Measurements from ENCODE around the gene RIPPLY1.

RIPPLY1 gene, protein sequence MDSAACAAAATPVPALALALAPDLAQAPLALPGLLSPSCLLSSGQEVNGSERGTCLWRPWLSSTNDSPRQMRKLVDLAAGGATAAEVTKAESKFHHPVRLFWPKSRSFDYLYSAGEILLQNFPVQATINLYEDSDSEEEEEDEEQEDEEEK

DNA sequence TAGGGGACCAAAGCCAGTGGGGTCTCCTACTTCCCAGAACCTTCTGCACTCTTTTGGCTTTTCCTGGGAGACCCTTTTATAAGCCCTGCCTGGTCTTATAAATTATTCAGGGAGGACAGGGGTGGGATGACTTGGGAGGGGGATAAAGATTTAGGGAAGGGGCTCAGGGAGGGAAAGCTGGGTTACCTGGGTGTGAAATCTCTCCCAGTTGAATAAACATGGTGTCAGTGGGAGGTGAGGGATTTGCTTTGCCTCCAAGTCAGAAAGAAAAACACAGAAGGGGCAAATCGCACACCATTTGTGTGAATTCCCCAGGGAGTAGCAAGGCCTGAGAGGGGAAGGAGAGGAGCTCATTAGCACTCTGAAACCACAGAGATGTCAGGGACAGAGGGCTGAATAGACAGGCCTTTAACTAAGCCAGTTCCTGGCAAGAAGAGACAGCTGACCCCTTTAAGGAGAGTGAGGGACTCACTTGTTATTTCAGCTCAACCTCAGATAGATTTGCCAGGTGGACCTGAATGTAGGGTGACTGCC, at the start of gene RIPPLY1:
TSS of gene RIPPLY1 (minus strand) at position 51 of the 534 bp plus-strand sequence. CDS start 54 bp downstream, outside the sequence.
- no peak for DNase-seq

DNA sequence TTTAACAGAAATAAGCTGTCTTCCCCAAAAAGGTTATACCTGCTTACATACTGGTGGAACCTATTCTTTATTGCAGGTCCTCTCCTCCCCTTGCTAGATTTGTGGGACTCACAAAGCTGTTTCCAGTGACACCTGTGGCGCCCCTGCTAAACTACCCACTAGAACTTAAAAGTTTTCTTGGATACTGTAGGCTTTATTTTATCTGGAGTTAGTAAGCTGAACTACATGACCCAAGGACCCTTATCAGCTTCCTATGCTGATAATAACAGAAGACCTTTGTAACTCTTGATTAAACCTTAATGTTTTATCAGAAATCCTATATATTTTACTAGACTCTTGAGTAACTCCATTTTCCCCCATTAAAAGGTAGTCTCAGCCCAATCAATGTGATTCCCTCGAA, 49.4 kb upstream of the RIPPLY1 start:
- DNase-seq: no peak

DNA sequence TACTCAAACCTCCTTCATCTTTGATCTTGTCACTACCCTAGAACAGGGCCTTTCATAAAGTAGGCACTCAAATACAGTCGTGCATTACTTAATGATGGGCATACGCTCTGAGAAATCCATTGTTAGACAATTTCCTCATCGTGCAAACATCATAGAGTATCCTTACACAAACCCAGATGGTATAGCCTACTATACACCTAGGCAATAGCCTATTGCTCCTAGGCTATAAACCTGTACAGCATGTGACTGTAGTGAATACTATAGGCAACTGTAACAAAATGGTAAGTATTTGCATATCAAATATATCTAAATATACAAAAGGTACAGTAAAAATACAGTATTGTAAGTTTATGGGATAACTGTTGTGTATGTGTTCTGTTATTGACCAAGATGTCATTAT, 48.9 kb upstream of the RIPPLY1 start:
- no peak for DNase-seq

DNA sequence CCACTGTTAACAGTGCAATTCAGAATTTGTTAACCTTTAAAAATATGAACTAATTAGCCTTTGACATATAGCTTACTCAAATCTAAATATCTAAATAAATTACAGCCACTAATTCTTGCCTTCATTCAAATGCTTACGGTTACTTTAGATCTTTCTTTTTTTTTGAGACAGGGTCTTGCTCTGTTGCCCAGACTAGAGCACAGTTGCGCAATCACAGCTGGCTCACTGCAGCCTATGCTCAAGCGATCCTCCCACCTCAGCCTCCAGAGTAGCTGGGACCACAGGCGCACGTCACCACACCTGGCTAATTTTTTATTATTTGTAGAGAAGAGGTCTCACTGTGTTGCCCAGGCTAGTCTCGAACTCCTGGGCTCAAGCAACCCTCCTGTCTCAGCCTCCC, 48.1 kb upstream of the RIPPLY1 start:
- no peak for DNase-seq

DNA sequence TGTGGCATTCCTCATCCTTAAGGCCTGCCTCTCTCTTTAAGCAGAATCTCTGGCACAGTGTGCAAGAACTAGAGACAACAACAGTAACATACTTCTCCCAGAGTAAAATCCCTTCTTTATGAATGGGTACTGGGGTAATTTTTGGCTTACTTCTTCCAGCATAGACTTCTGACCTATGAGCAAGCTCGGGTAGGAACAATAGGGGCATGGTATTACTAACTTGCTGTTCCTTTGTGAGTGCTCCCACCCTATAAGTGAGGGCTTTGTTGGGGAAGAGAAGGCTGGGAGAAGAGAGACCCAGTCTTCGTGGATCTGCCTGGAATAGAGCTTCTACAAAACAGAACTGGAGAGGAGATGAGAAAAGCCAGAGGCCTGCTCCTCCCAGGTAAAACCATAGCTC, 47.2 kb upstream of the RIPPLY1 start:
- DNase-seq: no peak

DNA sequence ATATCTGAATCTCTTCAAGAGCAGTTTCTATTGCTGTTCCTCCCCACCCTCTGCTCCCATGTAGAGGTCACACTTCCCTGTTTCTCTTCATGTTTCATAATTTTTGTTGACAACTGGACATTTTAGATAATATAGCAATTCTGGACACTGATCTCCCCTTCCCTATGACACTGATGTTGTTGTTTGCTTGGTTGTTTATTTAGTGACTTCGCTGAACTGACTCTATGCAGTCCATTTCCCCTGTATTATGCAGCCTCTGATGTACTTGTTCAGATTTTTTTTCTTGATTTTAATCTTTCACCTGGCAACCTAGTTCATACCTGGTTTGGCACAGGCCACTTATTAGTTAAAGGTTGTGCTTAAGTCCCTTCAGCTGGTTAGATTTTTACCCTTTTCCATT, 46.2 kb upstream of the RIPPLY1 start:
- DNase-seq: no peak

DNA sequence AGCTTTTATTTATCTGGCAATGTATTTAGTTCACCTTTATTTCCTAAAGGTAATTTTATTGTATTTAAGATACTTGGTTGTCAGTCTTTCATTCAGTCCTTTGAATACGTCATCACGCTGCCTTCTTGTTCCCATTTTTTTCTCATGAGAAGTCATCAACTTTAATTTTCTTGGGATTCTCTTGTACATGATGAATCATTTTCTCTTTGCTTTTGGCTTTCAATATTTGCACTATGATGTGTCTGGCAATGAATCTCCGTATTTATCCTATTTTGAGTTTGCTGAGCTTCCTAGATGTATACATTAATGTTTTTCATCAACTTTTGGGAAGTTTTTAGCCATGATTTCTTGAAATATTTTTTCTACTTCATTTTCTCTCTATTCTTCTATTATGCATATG, 45.5 kb upstream of the RIPPLY1 start:
- no peak for DNase-seq

DNA sequence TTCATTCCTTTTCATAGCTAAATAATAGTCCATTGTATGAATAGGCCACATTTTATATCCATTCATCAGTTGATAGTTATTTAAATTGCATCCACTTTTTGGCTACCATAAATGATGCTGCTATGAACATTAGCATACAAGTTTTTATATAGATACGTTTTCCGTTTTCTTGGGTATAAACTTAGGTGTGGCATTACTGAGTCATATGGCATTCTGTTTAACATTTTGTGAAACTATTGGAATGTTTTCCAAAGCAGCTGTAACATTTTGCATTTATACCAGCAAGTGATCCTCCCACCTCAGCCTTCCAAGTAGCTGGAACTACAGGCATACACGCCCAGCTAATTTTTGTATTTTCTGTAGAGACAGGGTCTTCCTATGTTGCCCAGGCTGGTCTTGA, 43.3 kb upstream of the RIPPLY1 start:
- no peak for DNase-seq

DNA sequence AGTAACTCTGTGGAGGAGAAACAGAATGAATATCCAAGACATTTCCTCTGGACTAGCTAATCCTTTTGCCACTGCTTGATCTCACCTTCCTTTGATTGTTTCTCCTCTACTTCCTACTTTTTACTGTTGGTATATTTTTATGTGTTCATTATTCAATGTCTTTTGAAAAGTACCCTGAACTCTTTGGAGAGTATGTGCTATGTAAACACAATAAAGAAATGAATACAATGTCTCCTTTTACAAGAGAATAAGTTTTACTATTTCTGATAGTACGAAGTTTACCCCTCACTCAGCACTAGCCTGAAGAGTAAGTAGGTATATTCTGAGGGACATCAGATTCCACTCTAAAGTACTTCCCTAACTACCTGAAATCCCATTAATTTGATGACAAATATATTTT, 36.9 kb upstream of the RIPPLY1 start:
- no peak for DNase-seq

DNA sequence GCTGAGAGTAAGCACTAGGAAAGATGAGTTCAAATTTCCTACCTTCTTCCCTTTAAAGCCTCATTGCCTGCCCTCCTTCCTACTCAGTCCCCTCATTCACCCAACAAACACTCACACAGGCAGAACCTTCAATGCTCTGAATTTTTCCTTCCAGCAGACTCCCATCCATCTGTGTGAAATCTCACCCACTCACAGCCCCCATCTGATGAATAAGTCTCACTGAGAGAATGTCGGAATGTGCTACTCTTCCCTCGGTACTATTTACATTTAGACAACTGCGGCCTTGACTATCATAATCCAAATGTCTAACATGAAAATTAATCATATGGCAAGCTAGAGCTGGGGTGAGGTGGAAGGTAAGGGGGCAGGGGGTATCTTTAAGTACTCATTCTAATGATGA, 36.4 kb upstream of the RIPPLY1 start:
- DNase-seq: no peak

DNA sequence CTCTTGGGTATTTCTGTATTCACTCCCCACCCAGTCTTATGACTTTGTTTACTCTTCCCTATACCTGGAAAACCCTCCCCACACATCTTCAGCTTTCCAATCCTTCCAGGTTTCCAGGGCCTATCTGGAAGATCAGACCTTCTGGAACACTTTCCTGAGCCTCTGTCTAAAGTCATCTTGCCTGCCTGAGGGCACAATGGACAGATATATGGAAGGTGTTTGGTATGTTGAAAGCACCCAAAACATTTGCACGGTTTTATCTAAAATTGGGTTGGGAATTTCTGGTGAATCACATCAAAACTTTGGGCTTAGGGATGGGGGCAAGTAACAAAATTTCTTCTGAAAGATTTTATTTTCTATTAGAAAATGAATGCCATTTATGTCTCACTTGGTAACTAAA, 33.1 kb upstream of the RIPPLY1 start:
- no peak for DNase-seq

DNA sequence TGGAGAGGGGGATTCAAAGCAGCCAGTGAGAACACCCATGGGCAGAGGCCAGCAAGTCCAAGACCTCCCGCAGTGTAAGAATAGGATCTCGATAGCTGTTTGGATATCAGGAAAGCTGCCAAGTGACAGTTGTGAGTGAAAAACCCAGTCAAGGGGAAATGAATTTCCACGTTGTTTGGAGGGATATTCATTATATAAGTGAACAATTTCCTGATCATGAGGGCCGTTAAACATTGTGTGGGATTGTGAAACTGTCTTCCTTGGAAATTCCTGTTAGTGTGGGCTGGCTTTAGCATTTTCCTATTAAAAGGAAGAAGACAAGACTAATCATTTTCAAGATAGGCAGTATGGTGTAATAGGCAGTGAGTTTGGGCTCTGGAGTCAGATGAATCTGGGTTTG, 32.0 kb upstream of the RIPPLY1 start:
- no peak for DNase-seq

DNA sequence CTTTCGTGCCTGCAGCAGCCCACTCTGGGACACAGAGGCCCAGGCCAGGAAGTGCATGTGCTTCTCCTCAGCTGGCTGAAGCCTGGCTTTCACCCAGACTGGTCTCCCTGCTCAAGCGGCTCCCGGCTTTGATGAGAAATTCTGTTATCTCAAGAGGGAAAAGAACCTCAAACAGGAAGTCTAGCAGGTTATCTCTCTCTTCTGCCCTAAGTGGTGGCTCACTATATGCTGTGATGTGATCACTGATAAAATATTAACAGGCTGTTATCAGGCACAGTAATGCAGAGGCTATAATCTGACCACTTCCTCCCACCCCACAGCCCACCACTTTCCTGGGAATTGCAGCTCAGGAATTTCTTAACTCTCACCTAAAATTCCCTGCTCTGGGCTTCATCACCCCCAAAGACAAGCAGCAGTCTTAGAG, 30.4 kb upstream of the RIPPLY1 start:
- no peak for DNase-seq

DNA sequence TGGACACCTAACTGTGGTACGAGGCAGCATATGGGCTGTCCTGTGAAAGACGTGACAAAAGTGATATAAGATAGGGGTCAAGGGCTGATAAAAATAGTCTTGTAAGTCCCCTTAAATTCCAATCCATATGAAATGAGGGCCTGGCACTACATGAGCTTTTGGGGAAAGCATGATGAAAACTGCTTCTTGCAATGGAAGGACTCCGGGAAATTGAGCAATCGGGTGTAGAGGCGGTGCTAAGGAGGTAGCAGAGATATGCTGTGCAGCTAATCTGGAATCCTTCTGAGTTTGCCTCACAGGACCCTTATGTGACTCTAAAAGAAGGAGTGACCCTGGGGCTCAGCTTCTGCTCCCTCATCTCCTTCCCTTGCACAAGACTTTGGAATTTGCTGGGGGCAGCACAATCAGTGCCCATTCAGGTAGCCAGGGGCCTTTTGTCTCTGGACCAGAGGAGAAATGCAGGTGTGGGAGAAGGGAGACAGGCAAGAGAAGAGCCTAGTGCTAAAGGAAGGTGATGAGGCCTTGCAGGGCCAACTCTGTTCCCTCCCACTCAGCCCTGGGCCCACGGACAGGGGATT, 29.9 kb upstream of the RIPPLY1 start:
- DNase-seq: no peak

DNA sequence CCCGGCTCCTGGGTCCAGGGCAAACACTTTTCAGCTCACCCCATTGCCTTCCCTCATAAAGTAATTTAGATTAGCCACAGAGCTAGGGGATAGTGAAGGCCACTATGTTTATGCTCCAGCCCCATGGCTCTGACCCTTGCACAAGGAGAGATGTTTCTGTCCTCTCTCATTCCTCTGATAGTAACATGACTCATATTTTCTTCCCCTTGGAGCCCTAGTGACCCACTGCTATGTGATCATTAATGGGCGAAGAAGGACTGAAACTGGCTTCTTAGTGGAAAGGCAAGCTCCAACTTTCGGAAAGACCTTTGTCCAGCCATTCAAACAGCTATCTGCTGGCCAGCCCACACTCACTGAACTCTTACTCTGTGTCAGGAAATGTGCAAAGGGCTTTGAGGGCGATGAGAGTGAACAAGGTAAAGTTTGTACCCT, 29.4 kb upstream of the RIPPLY1 start:
- DNase-seq: no peak

DNA sequence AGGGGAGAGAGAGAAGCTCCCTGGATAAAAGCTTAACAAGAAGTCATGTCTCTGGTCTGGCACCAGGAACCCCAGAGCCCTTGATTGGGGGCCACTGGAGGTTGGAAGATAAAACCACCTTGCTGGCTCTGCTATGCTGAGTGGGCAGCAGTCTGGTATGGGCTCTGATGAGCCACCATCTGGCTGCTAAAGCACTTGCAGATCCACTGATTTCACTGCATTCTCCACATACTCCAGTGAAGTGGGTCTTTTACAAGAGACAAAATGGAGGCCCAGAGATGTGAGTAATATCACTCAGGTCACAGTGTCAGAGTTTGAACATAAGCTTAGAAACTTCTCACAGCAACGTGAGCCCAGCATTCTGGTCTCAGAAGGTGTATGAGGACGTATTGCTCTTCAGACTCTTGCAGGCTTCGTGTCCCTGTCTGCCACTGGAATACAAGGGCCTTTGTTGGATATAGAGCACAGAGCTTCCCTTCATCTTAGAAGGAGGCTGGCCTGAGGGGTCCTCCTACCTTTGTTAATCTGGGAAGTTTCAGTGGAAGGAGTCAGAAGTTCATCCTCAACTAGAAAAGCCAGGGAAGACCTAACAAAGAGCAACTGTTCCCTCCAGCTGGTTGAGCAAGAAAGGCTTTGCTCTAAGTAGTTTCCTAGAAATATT, 28.8 kb upstream of the RIPPLY1 start:
- no peak for DNase-seq

DNA sequence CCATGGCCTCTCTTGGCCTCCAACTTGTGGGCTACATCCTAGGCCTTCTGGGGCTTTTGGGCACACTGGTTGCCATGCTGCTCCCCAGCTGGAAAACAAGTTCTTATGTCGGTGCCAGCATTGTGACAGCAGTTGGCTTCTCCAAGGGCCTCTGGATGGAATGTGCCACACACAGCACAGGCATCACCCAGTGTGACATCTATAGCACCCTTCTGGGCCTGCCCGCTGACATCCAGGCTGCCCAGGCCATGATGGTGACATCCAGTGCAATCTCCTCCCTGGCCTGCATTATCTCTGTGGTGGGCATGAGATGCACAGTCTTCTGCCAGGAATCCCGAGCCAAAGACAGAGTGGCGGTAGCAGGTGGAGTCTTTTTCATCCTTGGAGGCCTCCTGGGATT, 25.1 kb upstream of the RIPPLY1 start:
- no peak for DNase-seq

DNA sequence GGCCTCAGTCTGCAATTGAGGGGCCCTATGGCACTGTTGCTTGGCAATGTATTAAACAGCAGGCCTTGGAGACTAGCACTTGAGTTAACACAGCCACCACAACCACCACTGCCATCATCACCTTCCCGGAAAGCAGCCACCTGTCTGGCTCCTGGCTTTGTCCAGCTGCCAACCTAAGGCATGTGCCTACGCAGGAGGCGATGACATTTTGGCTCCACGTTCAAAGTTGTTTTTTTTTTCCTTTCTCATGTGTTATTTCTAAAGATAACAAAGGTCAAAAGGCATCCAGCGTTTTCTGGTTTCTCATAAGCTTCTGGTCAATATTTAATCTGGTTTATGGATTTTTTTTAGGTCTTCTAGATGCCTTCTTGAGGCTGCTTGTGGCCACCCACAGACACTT, 24.6 kb upstream of the RIPPLY1 start:
- DNase-seq: no peak

DNA sequence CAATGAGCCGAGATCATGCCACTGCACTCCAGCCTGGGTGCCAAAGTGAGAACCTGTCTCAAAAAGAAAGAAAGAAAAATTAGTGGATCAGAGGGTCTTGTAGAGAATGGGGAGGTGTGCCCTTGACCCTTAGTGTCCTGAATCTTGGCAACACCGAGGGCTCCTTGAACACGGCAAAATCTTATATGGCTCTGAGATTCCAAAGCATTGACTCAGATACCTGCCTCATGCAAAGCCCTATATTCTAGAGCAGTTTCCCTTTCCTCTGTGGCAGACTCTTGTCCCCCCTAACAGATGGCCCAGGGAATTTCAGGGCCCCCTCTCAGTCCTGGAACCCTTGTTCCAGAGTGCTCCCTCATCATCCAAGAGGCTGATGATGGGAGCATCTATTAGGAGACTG, 23.9 kb upstream of the RIPPLY1 start:
- DNase-seq: no peak

DNA sequence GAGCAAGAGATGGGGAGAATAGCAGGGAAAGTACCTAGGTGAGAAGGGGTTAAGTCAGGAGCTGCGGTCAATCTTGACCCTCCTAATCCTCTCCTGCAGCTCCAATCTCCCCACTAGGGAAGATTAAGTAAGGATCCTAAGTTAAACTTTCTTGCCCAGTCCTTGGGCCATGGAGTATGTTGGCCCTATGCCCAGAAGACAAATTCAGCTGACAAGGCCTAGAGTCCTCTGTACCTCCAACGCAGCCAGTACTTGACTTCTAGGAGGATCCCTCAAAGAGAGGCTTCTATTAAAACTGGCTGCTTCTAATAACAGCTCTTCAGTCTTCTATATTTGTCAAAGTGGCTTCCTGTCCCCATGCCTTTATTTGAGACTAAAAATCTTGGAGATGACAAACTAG, 18.5 kb upstream of the RIPPLY1 start:
- DNase-seq: no peak

DNA sequence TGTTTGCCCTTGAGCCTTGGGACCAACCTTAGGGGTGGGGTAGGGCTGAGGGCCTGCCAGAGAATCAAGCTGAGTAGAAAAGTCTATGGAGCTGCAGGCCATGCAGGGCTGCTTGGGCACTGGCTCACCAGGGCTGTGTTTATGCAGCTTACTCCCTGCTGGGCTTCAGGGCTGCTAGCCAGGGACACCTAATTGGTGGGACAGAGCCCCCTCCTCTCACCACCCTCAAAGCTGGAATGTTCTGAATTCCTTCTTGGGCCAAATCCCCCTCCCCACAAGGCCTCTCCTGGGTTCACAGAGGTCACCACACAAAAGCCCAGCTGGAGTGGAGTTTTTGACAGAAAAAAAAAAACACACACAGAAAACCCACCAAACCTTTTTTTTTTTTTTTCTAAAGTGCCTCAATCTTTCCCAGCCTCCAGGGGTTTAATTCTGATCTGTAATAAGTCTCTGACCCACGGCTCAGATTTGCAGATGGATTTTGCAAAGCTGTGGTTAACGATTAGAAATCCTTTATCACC, 16.9 kb upstream of the RIPPLY1 start, which contains the start of gene CLDN2:
TSS of gene CLDN2 (plus strand) at position 471 of the 521 bp plus-strand sequence. CDS start 7,827 bp downstream, outside the sequence.
- no peak for DNase-seq

DNA sequence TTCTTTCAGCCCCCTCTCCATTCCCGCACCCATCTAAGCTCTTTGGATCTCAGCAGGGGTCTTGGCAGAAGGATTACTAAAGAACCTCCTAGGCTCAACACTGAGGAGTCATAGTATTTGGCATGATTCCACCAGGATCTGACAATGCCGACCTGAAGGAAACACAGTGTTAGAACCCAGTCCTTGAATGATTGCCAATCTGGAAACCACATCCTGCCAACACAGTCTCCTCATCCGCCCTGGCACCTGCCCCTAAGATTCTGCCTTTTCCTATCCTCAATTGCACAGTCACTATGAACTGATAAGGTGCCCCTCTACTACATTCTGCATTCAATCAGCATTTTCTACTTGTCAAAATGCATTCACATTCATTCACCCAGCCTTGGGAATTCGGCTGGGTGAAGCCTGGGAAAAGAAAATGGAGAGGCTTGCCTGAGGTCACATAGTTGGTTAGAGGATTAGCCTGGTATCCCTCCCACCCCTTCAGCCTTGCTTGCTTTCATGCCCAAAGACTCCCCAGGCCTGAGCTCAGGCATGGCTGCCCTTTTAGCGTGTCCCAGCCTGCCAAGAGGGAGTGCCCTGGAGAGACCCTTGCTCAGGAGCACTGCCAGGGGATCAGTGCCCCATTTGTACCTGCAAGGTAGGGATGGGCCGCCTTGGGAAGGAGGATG, 14.8 kb upstream of the RIPPLY1 start:
- no peak for DNase-seq

DNA sequence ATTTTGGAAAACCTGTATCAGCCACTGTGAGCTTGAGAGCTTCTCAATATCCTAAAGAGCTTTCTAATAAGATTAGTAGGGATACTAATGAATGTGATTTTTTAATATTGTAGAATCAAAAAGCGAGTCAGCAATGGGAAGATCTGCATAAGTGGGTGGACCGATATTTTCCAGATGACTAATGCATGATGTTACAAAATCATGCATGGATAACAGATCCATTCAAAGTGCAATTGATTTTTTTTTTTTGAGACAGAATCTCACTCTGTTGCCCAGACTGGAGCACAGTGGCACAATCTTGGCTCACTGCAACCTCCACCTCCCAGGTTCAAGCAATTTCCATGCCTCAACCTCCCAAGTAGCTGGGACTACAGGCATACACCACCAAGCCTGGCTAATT, 9.7 kb upstream of the RIPPLY1 start:
- no peak for DNase-seq

DNA sequence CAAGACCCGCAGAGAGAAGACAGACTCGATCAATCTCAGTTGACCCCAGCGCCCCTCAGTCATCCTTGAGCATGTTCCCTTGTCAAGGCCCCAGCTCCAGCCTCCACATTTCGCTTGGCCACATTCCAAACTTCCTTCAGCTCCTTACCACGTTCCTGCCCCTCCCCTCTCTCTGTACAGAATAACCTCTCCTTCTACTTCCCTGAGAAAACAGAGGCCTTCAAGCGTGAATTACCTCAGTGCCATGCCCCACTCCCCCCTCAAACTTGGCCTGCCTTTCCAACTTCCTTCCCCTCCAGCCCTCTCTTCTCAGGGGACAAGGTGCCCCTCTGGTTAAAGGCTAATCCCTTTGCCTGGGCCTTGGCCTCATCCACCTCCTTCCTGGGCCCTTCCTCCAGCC, 3.2 kb upstream of the RIPPLY1 start:
- DNase-seq: no peak
